ENCODE measurements around the gene PARD3B.

Gene PARD3B

GRCh38 chr2:205087862-205088261, 542.6 kb downstream of the PARD3B start:
- no peak for DNase-seq

- no peak for DNase-seq
These were observed 544.7 kb downstream of the PARD3B start for GRCh38 chr2:205089958-205090357.

GRCh38 chr2:205091411-205091810, 546.1 kb downstream of the PARD3B start:
- DNase-seq, result no peak

GRCh38 chr2:205094031-205094430, 548.8 kb downstream of the PARD3B start:
- no peak for DNase-seq

GRCh38 chr2:205103699-205104098, 558.4 kb downstream of the PARD3B start:
- DNase-seq, result no peak

- DNase-seq, result no peak
These were observed 562.5 kb downstream of the PARD3B start for GRCh38 chr2:205107810-205108209.

GRCh38 chr2:205115511-205115910, 570.2 kb downstream of the PARD3B start:
- no peak for DNase-seq

GRCh38 chr2:205117125-205117524, 571.9 kb downstream of the PARD3B start:
- no peak for DNase-seq

GRCh38 chr2:205119136-205119535, 573.9 kb downstream of the PARD3B start:
- DNase-seq, result no peak

- DNase-seq, result no peak
These were observed 583.5 kb downstream of the PARD3B start for GRCh38 chr2:205128726-205129125.

GRCh38 chr2:205129531-205129930, 584.3 kb downstream of the PARD3B start:
- DNase-seq, result no peak

- no peak for DNase-seq
These were observed 585.0 kb downstream of the PARD3B start for GRCh38 chr2:205130111-205130829.

- DNase-seq, result no peak
These were observed 588.3 kb downstream of the PARD3B start for GRCh38 chr2:205133544-205133943.

- DNase-seq, result no peak
These were observed 593.5 kb downstream of the PARD3B start for GRCh38 chr2:205138735-205139134.

- DNase-seq, result no peak
These were observed 594.7 kb downstream of the PARD3B start for GRCh38 chr2:205139822-205140463.

- no peak for DNase-seq
These were observed 596.1 kb downstream of the PARD3B start for GRCh38 chr2:205141381-205141780.

- DNase-seq, result no peak
These were observed 600.6 kb downstream of the PARD3B start for GRCh38 chr2:205145888-205146287.

- DNase-seq, result no peak
These were observed 603.5 kb downstream of the PARD3B start for GRCh38 chr2:205148755-205149154.

GRCh38 chr2:205156457-205156856, 611.2 kb downstream of the PARD3B start:
- no peak for DNase-seq

GRCh38 chr2:205158404-205158803, 613.1 kb downstream of the PARD3B start:
- no peak for DNase-seq

- DNase-seq, result no peak
These were observed 616.0 kb downstream of the PARD3B start for GRCh38 chr2:205161156-205161839.

- DNase-seq, result no peak
These were observed 621.5 kb downstream of the PARD3B start for GRCh38 chr2:205166745-205167144.

- DNase-seq, result no peak
These were observed 623.7 kb downstream of the PARD3B start for GRCh38 chr2:205169012-205169411.

- no peak for DNase-seq
These were observed 624.2 kb downstream of the PARD3B start for GRCh38 chr2:205169464-205169863.

All from stimulated activated CD4-positive, alpha-beta T cell treated with anti-CD3 and anti-CD28 coated beads, Interleukin-2, amount 100 ng/mL, for 48 hours (primary cell).